Loucy (cell line): ENCODE measurements around the gene ADGRD2.

Source experiments
- H2AFZ ChIP-seq: fragments of 200-600 bp; sonication (generic); 2 replicates; pipeline ENCODE4 v1.6.0; 2016; ENCODE audit warnings: antibody characterized with exemption, mild to moderate bottlenecking, low read length, moderate library complexity
- H3F3A ChIP-seq: fragments of 200-600 bp; 2 replicates; pipeline ENCODE4 v1.6.0; 2016; ENCODE audit warnings: antibody characterized with exemption, low read depth, mild to moderate bottlenecking
- H3K27me3 ChIP-seq: fragments of 200-600 bp; sonication (generic); 2 replicates; pipeline ENCODE4 v1.6.1; 2014; ENCODE audit warnings: low read length, mild to moderate bottlenecking; ENCODE audit not compliant: insufficient read depth, poor library complexity, severe bottlenecking
- H3K36me3 ChIP-seq: fragments of 200-600 bp; sonication (generic); 2 replicates; pipeline ENCODE4 v1.6.1; 2016; ENCODE audit warnings: low read length; ENCODE audit not compliant: insufficient read depth
- H3K4me1 ChIP-seq: fragments of 200-600 bp; sonication (generic); 2 replicates; pipeline ENCODE4 v1.5.1; 2014; ENCODE audit warnings: low read length, mild to moderate bottlenecking; ENCODE audit not compliant: insufficient read depth, poor library complexity, severe bottlenecking
- H3K4me2 ChIP-seq: fragments of 200-600 bp; sonication (generic); 2 replicates; pipeline ENCODE4 v1.6.0; 2014; ENCODE audit warnings: antibody characterized with exemption, low read length, low read depth, mild to moderate bottlenecking; ENCODE audit not compliant: poor library complexity, severe bottlenecking
- H3K4me3 ChIP-seq: fragments of 200-600 bp; sonication (generic); 2 replicates; pipeline ENCODE4 v1.5.1; 2014; ENCODE audit warnings: low read length, mild to moderate bottlenecking, mixed read lengths; ENCODE audit not compliant: poor library complexity, severe bottlenecking
- H3K79me2 ChIP-seq: fragments of 200-600 bp; sonication (generic); 2 replicates; pipeline ENCODE4 v1.6.1; 2014; ENCODE audit warnings: low read length; ENCODE audit not compliant: insufficient read depth
- H3K9ac ChIP-seq: fragments of 200-600 bp; sonication (generic); 2 replicates; pipeline ENCODE4 v1.6.0; 2014; ENCODE audit warnings: mild to moderate bottlenecking, low read depth, low read length, moderate library complexity; ENCODE audit not compliant: poor library complexity, severe bottlenecking
- H3K9me2 ChIP-seq: fragments of 200-600 bp; sonication (generic); replicated peaks from 2 replicates; pipeline ENCODE4 v1.6.1; 2016; ENCODE audit warnings: low read depth, low read length, mixed read lengths
- H3K9me3 ChIP-seq: fragments of 200-600 bp; sonication (generic); 2 replicates; pipeline ENCODE4 v1.6.1; 2014; ENCODE audit warnings: mild to moderate bottlenecking, antibody characterized with exemption, low read length, low read depth; ENCODE audit not compliant: insufficient read depth
- H4K20me1 ChIP-seq: fragments of 200-600 bp; sonication (generic); 2 replicates; pipeline ENCODE4 v1.6.0; 2014; ENCODE audit warnings: antibody characterized with exemption, low read length, mild to moderate bottlenecking; ENCODE audit not compliant: insufficient read depth, poor library complexity, severe bottlenecking
- CTCF ChIP-seq: fragments of 200-600 bp; sonication (generic); conservative IDR thresholded peaks from 2 replicates; pipeline ENCODE4 v1.5.1; 2014; ENCODE audit warnings: mild to moderate bottlenecking, antibody characterized with exemption, low read length
- EZH2phosphoT487 ChIP-seq: fragments of 200-600 bp; IDR thresholded peaks from 2 replicates; pipeline ENCODE4 v1.6.1; 2018; ENCODE audit warnings: antibody characterized with exemption, mild to moderate bottlenecking, moderate library complexity, borderline replicate concordance

ADGRD2 gene

GRCh38 chr9:124457079-124457886 is 7.0 kb downstream of the ADGRD2 start:
- H3K9me3 ChIP-seq = no peaks in the 10 kb centered on the region
- no peaks in the 10 kb centered on the region for H3K79me2 ChIP-seq
- TF ChIP-seq CTCF (no peak), EZH2phosphoT487 (no peak)
- no peaks in the 10 kb centered on the region for H3K36me3 ChIP-seq
- no peak overlapping the region for H3K4me2 ChIP-seq
- no peak overlapping the region for H2AFZ ChIP-seq
- no peaks in the 10 kb centered on the region for H4K20me1 ChIP-seq
- no peaks in the 10 kb centered on the region for H3K27me3 ChIP-seq
- no peaks in the 10 kb centered on the region for H3K9me2 ChIP-seq
- no peaks in the 10 kb centered on the region for H3F3A ChIP-seq
- H3K9ac ChIP-seq = no peak overlapping the region
- no peaks in the 10 kb centered on the region for H3K4me1 ChIP-seq
- no peak overlapping the region for H3K4me3 ChIP-seq

- Histone ChIP-seq H4K20me1 (no peaks in the 10 kb centered on the region), H3K79me2 (no peaks in the 10 kb centered on the region), H3K4me1 (no peaks in the 10 kb centered on the region), H3K9me2 (no peaks in the 10 kb centered on the region), H3K36me3 (no peaks in the 10 kb centered on the region), H3K4me2 (no peak overlapping the region), H3F3A (no peaks in the 10 kb centered on the region), H3K27me3 (no peaks in the 10 kb centered on the region), H2AFZ (no peak overlapping the region), H3K9ac (no peak overlapping the region), H3K4me3 (no peak overlapping the region), H3K9me3 (no peaks in the 10 kb centered on the region)
- no peak for TF ChIP-seq CTCF
Measured at GRCh38 chr9:124457887-124458431, 7.7 kb downstream of the ADGRD2 start.

- Histone ChIP-seq H3K9me2 (no peaks in the 10 kb centered on the region), H2AFZ (no peak overlapping the region), H3K27me3 (no peaks in the 10 kb centered on the region), H3K4me1 (no peaks in the 10 kb centered on the region), H3K4me3 (no peak overlapping the region), H3K9ac (no peak overlapping the region), H3K36me3 (no peaks in the 10 kb centered on the region), H3K79me2 (no peaks in the 10 kb centered on the region), H3K9me3 (no peaks in the 10 kb centered on the region), H3K4me2 (no peak overlapping the region), H3F3A (no peaks in the 10 kb centered on the region), H4K20me1 (no peaks in the 10 kb centered on the region)
- no peak for TF ChIP-seq EZH2phosphoT487
- no peak for TF ChIP-seq CTCF
Measured at GRCh38 chr9:124458441-124458840, 8.2 kb downstream of the ADGRD2 start.
